H1 (cell line): ENCODE results near the gene DAPK1. TPM values are rescaled to one million over a fixed set of nuclear protein-coding genes. Genes with fewer than 3 reads are reported as not detected.
A peak's percentile ranks its signal among the peaks of the same experiment; 100 is the strongest.

Experiments
- CTCF ChIA-PET: fragments of 300-600 bp; sonication (Branson Sonifier 250); formaldehyde crosslinking; loops from one replicate; lab custom pipeline; 2021; ENCODE audit not compliant: partially characterized antibody; lab: Charles Lee
- POLR2A ChIA-PET: fragments of 300-600 bp; sonication (Branson Sonifier 250); formaldehyde crosslinking; loops from one replicate; lab custom pipeline; 2021; ENCODE audit warnings: inconsistent platforms; ENCODE audit not compliant: partially characterized antibody; lab: Charles Lee
- DNase-seq, 2 experiments: peaks; one replicate each; pipeline versions ENCODE4 v3.0.0 to v3.0.0-alpha.2; 2010 to 2022; ENCODE audit warnings: low spot score in 2 of 2, low read depth in 1 of 2, mixed read lengths in 1 of 2
- FAIRE-seq: peaks from 2 replicates; lab custom pipeline; 2011; peaks lifted over from hg19 to GRCh38; lab: Jason Lieb, UNC
- H2AFZ ChIP-seq: 2 replicates; pipeline ENCODE4 v1.8.1; 2012; ENCODE audit warnings: low read length, inconsistent platforms
- H2AK5ac ChIP-seq: 2 replicates; pipeline ENCODE4 v1.6.1; 2013; ENCODE audit warnings: low read depth, low read length
- H2BK120ac ChIP-seq: replicated peaks from 2 replicates; pipeline ENCODE3; 2013; ENCODE audit warnings: low read depth, low read length, inconsistent platforms
- H2BK12ac ChIP-seq: 2 replicates; pipeline ENCODE4 v1.6.1; 2013; ENCODE audit warnings: low read depth, low read length
- H2BK15ac ChIP-seq: 2 replicates; pipeline ENCODE4 v1.6.1; 2013; ENCODE audit warnings: low read length
- H2BK20ac ChIP-seq: 2 replicates; pipeline ENCODE4 v1.6.1; 2013; ENCODE audit warnings: low read length
- H2BK5ac ChIP-seq: 2 replicates; pipeline ENCODE4 v1.6.1; 2013; ENCODE audit warnings: low read depth, low read length
- H3K14ac ChIP-seq: 2 replicates; pipeline ENCODE4 v1.6.1; 2013; ENCODE audit warnings: inconsistent platforms; ENCODE audit not compliant: insufficient read length
- H3K18ac ChIP-seq: 2 replicates; pipeline ENCODE4 v1.6.1; 2013; ENCODE audit warnings: low read length; ENCODE audit errors: extremely low read depth
- H3K23ac ChIP-seq: 2 replicates; pipeline ENCODE4 v1.6.1; 2013; ENCODE audit warnings: inconsistent platforms; ENCODE audit not compliant: insufficient read length
- H3K23me2 ChIP-seq: 2 replicates; pipeline ENCODE4 v1.6.1; 2013; ENCODE audit warnings: low read depth, low read length
- H3K27ac ChIP-seq: 2 replicates; pipeline ENCODE4 v1.6.1; 2011; ENCODE audit warnings: low read depth, low read length, inconsistent platforms
- H3K27me3 ChIP-seq, 4 experiments: replicated peaks in 1 of 4; 1 replicate in 1 of 4; 2 replicates in 3 of 4; pipeline versions ENCODE4 v1.6.1 to v1.8.1; 2011 to 2013; ENCODE audit warnings: low read length in 3 of 4, mild to moderate bottlenecking in 3 of 4, inconsistent platforms in 2 of 4, mixed read lengths in 2 of 4, moderate library complexity in 1 of 4; ENCODE audit not compliant: control insufficient read depth in 3 of 4, insufficient read depth in 3 of 4; ENCODE audit errors: extremely low read depth in 1 of 4
- H3K36me3 ChIP-seq, 4 experiments: 2 replicates each; pipeline versions ENCODE4 v1.6.1 to v1.8.1; 2011 to 2013; ENCODE audit warnings: mild to moderate bottlenecking in 4 of 4, low read length in 3 of 4, moderate library complexity in 2 of 4, control low read depth in 1 of 4, inconsistent platforms in 1 of 4; ENCODE audit not compliant: insufficient read depth in 4 of 4, control insufficient read depth in 2 of 4
- H3K4ac ChIP-seq: replicated peaks from 2 replicates; pipeline ENCODE3; 2013; ENCODE audit warnings: low read length, low read depth, mixed read lengths, inconsistent platforms; ENCODE audit not compliant: insufficient read length
- H3K4me1 ChIP-seq, 4 experiments: replicated peaks in 1 of 4; 1 replicate in 1 of 4; 2 replicates in 3 of 4; pipeline versions ENCODE4 v1.6.1 to v1.8.1; 2011 to 2013; ENCODE audit warnings: low read length in 3 of 4, inconsistent platforms in 2 of 4, mixed read lengths in 1 of 4; ENCODE audit not compliant: insufficient read depth in 4 of 4, control insufficient read depth in 3 of 4
- H3K4me2 ChIP-seq, 2 experiments: 2 replicates each; pipeline versions ENCODE4 v1.6.1 to v1.8.1; 2011 to 2013; ENCODE audit warnings: low read depth in 2 of 2, low read length in 2 of 2, control low read depth in 1 of 2, inconsistent platforms in 1 of 2, mild to moderate bottlenecking in 1 of 2; ENCODE audit not compliant: insufficient read depth in 1 of 2
- H3K4me3 ChIP-seq, 4 experiments: fragments of 200-600, 300-600 bp in 1 of 4; sonication (generic), shearing (Covaris generic), sonication (Bioruptor Twin) in 1 of 4; 2 replicates each; pipeline versions ENCODE4 v1.5.1 to v1.8.1; 2011 to 2016; ENCODE audit warnings: low read length in 4 of 4, low read depth in 3 of 4, control low read depth in 2 of 4, inconsistent platforms in 2 of 4, mild to moderate bottlenecking in 2 of 4, mixed read lengths in 1 of 4, moderate library complexity in 1 of 4; ENCODE audit not compliant: insufficient read depth in 2 of 4; ENCODE audit errors: extremely low read depth in 1 of 4
- H3K56ac ChIP-seq: replicated peaks from 2 replicates; pipeline ENCODE3; 2013; ENCODE audit warnings: low read depth, mild to moderate bottlenecking, mixed read lengths, low read length, inconsistent platforms; ENCODE audit not compliant: insufficient read length
- H3K79me1 ChIP-seq: 2 replicates; pipeline ENCODE4 v1.6.1; 2013; ENCODE audit warnings: low read depth, low read length, control low read depth
- H3K79me2 ChIP-seq, 2 experiments: 2 replicates each; pipeline versions ENCODE4 v1.6.1 to v1.8.1; 2012 to 2013; ENCODE audit warnings: low read length in 2 of 2, mild to moderate bottlenecking in 2 of 2, inconsistent platforms in 1 of 2; ENCODE audit not compliant: insufficient read depth in 2 of 2, control insufficient read depth in 1 of 2
- H3K9ac ChIP-seq, 4 experiments: replicated peaks in 1 of 4; 1 replicate in 1 of 4; 2 replicates in 3 of 4; pipeline versions ENCODE4 v1.6.1 to v1.8.1; 2011 to 2013; ENCODE audit warnings: low read depth in 3 of 4, low read length in 3 of 4, control low read depth in 2 of 4, mild to moderate bottlenecking in 2 of 4, moderate library complexity in 2 of 4, inconsistent platforms in 1 of 4; ENCODE audit errors: extremely low read depth in 1 of 4
- H3K9me3 ChIP-seq, 2 experiments: 2 replicates each; pipeline versions ENCODE4 v1.6.1 to v1.8.1; 2012 to 2013; ENCODE audit warnings: mild to moderate bottlenecking in 2 of 2, moderate library complexity in 2 of 2, control low read depth in 1 of 2, inconsistent platforms in 1 of 2, low read depth in 1 of 2, low read length in 1 of 2, mixed read lengths in 1 of 2; ENCODE audit not compliant: insufficient read depth in 2 of 2
- H4K20me1 ChIP-seq, 2 experiments: replicated peaks in 1 of 2; 2 replicates each; pipeline versions ENCODE3 to v1.8.1; 2011 to 2013; ENCODE audit warnings: inconsistent platforms in 2 of 2, low read length in 2 of 2, mild to moderate bottlenecking in 1 of 2; ENCODE audit not compliant: insufficient read depth in 2 of 2, control insufficient read depth in 1 of 2
- H4K5ac ChIP-seq: 2 replicates; pipeline ENCODE4 v1.6.1; 2013; ENCODE audit warnings: low read length, low read depth, mixed read lengths, inconsistent platforms; ENCODE audit not compliant: insufficient read length
- H4K8ac ChIP-seq: 2 replicates; pipeline ENCODE4 v1.8.0; 2013; ENCODE audit warnings: mild to moderate bottlenecking, moderate library complexity, low read length, inconsistent platforms; ENCODE audit not compliant: insufficient read depth; ENCODE audit errors: extremely low read depth
- H4K91ac ChIP-seq: replicated peaks from 2 replicates; pipeline ENCODE3; 2013; ENCODE audit warnings: low read length, mixed read lengths, inconsistent platforms; ENCODE audit not compliant: insufficient read length
- CBX5 ChIP-seq: fragments of 300-800, 300-1000 bp; sonication (generic); IDR thresholded peaks from 2 replicates; pipeline ENCODE4 v1.7.1; 2016; ENCODE audit warnings: antibody characterized with exemption, low read length, low read depth
- CHD1 ChIP-seq: IDR thresholded peaks from 2 replicates; pipeline ENCODE4 v1.6.1; 2012; ENCODE audit warnings: low read depth, low read length, improper control_type of control experiment
- CHD2 ChIP-seq: IDR thresholded peaks from 2 replicates; pipeline ENCODE4 v1.6.1; 2012; ENCODE audit warnings: low read length, improper control_type of control experiment
- EGR1 ChIP-seq: IDR thresholded peaks from 2 replicates; pipeline ENCODE4 v1.6.1; 2011; ENCODE audit warnings: low read depth, low read length, borderline replicate concordance
- EP300 ChIP-seq, 2 experiments: IDR thresholded peaks; 1 replicate in 1 of 2; 2 replicates in 1 of 2; pipeline ENCODE4 v1.6.1; 2011 to 2012; ENCODE audit warnings: low read depth in 2 of 2, low read length in 2 of 2, mild to moderate bottlenecking in 2 of 2, borderline replicate concordance in 1 of 2, inconsistent platforms in 1 of 2, moderate library complexity in 1 of 2
- HDAC6 ChIP-seq: IDR thresholded peaks from one replicate; pipeline ENCODE4 v1.7.1; 2012; ENCODE audit warnings: low read depth, mild to moderate bottlenecking, inconsistent platforms, low read length, moderate library complexity
- JUN ChIP-seq: IDR thresholded peaks from 2 replicates; pipeline ENCODE4 v1.6.1; 2011; ENCODE audit warnings: low read depth, mild to moderate bottlenecking, improper control_type of control experiment, low read length
- JUND ChIP-seq: IDR thresholded peaks from 2 replicates; pipeline ENCODE4 v1.6.1; 2011; ENCODE audit warnings: mild to moderate bottlenecking, improper control_type of control experiment, low read length
- KDM1A ChIP-seq: fragments of 200-600, 300-600 bp; sonication (generic); IDR thresholded peaks from 2 replicates; pipeline ENCODE4 v1.7.1; 2016; ENCODE audit warnings: mild to moderate bottlenecking, low read length, borderline replicate concordance
- NRF1 ChIP-seq: IDR thresholded peaks from 2 replicates; pipeline ENCODE4 v1.6.1; 2011; ENCODE audit warnings: mild to moderate bottlenecking, low read depth, low read length, improper control_type of control experiment
- SIN3A ChIP-seq, 2 experiments: IDR thresholded peaks in 1 of 2; conservative IDR thresholded peaks in 1 of 2; 2 replicates each; pipeline ENCODE4 v1.6.1; 2011 to 2012; ENCODE audit warnings: low read length in 2 of 2, improper control_type of control experiment in 1 of 2, low read depth in 1 of 2, mild to moderate bottlenecking in 1 of 2
- SIRT6 ChIP-seq: IDR thresholded peaks from one replicate; pipeline ENCODE4 v1.7.1; 2012; ENCODE audit warnings: low read length, inconsistent platforms
- SRF ChIP-seq: IDR thresholded peaks from 2 replicates; pipeline ENCODE4 v1.6.1; 2011; ENCODE audit warnings: mild to moderate bottlenecking, low read depth, low read length, moderate library complexity
- TAF1 ChIP-seq: IDR thresholded peaks from 2 replicates; pipeline ENCODE4 v1.6.1; 2011; ENCODE audit warnings: mild to moderate bottlenecking, low read depth, low read length
- WGBS, 2 experiments: shearing (Covaris generic) in 1 of 2; methylation state at CpG; one replicate each; pipeline versions ENCODE4 v1.1.6 to v1.1.7; 2013 to 2015; ENCODE audit warnings: low lambda C conversion rate in 2 of 2, mixed read lengths in 2 of 2, inconsistent platforms in 1 of 2, low coverage in 1 of 2, missing lambda C conversion rate in 1 of 2; ENCODE audit not compliant: insufficient replicate concordance in 2 of 2, insufficient coverage in 1 of 2, insufficient read length in 1 of 2; ENCODE audit errors: extremely low coverage in 1 of 2, missing lambda C conversion rate in 1 of 2; 5-methylcytosine and 5-hydroxymethylcytosine counted together
- polyA plus RNA-seq, 7 experiments: library from polyadenylated mRNA; depleted of rRNA in 3 of 7; stranded (reverse) in 5 of 7; unstranded in 2 of 7; fragments of >200 nt in 5 of 7; fragments of 200-250 nt in 2 of 7; gene quantifications; 1 replicate in 5 of 7; 2 replicates in 1 of 7; 4 replicates in 1 of 7; pipeline versions ENCODE4 v1.2.1 to v1.2.3, GENCODE V29; 2011 to 2013; ENCODE audit warnings: missing spikeins in 2 of 7, mixed read lengths in 2 of 7
- total RNA-seq: library from RNA; stranded (reverse); fragmentation: NEBNext Ultra II Directional; extraction: Animal tissue kit (Norgen Biotek cat#: 25700); gene quantifications from 2 replicates; pipeline ENCODE4 v1.2.1, GENCODE V29; 2021

DAPK1 gene
- total and polyA plus RNA-seq, 2 of the 8 experiments (the other 6 are each of a cell fraction or from before 2014, with no cell fraction given) = 62.4 to 131 TPM

DNA sequence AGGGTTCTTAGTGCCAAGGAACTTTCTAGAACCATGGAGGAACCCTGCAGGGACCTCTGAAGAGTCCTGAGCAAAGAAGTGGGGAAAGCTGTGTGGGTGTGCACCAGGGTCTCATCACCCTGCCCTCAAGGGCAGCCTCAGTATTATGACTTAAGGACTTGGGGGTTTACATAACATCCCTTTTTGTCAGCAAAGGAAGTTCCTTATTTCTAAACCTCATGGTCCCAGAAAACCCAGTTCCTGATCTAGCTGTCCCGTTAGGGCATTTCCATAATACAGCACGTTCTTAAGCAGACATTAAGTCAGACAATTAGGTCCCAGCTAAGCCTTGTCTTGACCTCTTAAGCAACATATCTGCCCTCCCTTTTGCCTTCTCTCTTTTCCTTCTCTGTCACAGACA, 57.3 kb downstream of the DAPK1 start:
- H3K36me3 ChIP-seq = peaks cover 0 to 2% (median 0%) of the 10 kb centered on the region in 4 experiments; a peak in 1 of 8 replicates
- TF ChIP-seq JUN (no peak), KDM1A (no peak), CHD2 (no peak), SRF (no peak), HDAC6 (no peak), SIRT6 (no peak), EGR1 (no peak), JUND (no peak), TAF1 (no peak), CBX5 (no peak), SIN3A (conservative IDR thresholded peaks at IDR 0.05 in 1 of 2, IDR thresholded peaks at IDR 0.05 in 1 of 2; ENCODE audit: low read depth in 1 of 2, low read length in 2 of 2) (no peak), CHD1 (no peak), NRF1 (no peak), EP300 (IDR thresholded peaks at IDR 0.05; ENCODE audit: borderline replicate concordance in 1 of 2, low read depth in 2 of 2, low read length in 2 of 2) (no peak)
- no peak overlapping the region for H3K27ac ChIP-seq
- no peak overlapping the region for H4K91ac ChIP-seq
- no peaks in the 10 kb centered on the region for H3K27me3 ChIP-seq
- H3K4ac ChIP-seq = no peak overlapping the region
- no peak overlapping the region for H2BK20ac ChIP-seq
- FAIRE-seq (no peak), DNase-seq (peak in 1 of 2 experiments; percentile 30)
- no peak overlapping the region for H2BK15ac ChIP-seq
- no peak overlapping the region for H2AFZ ChIP-seq
- CTCF ChIA-PET = interaction anchor here (0.7 to 1.0 kb wide), 2 partner anchors 12 to 58 kb away, joined by 3 read pairs; partner anchors contain the start of gene DAPK1
- no peak overlapping the region for H3K14ac ChIP-seq
- no peak overlapping the region for H3K18ac ChIP-seq
- no peak overlapping the region for H4K8ac ChIP-seq
- H3K9ac ChIP-seq = no peak overlapping the region
- peaks cover 6 to 19% of the 10 kb centered on the region in 2 experiments for H4K20me1 ChIP-seq
- H3K9me3 ChIP-seq = no peaks in the 10 kb centered on the region
- H2AK5ac ChIP-seq = no peak overlapping the region
- H3K23me2 ChIP-seq = no peaks in the 10 kb centered on the region
- no peak overlapping the region for H3K4me3 ChIP-seq
- peaks cover 0 to 76% of the 10 kb centered on the region in 2 experiments; a peak in 3 of 4 replicates for H3K79me2 ChIP-seq
- 89% methylated on average over 2 of the region's 2 CpGs; no CpG with 5 or more reads in 1 of the 2 experiments for WGBS, 2 experiments
- no peak overlapping the region for H3K4me2 ChIP-seq
- H4K5ac ChIP-seq = no peak overlapping the region
- no peak overlapping the region for H2BK12ac ChIP-seq
- H3K56ac ChIP-seq = no peak overlapping the region
- peaks cover 12% of the 10 kb centered on the region; the same call in 1 of the 2 replicates for H3K79me1 ChIP-seq
- peaks cover 0 to 3% (median 0%) of the 10 kb centered on the region in 4 experiments; a peak in 2 of 7 replicates for H3K4me1 ChIP-seq
- POLR2A ChIA-PET = interaction anchor here (1.0 kb wide), 1 partner anchor 132 kb away, joined by 3 read pairs; no protein-coding TSS in a partner anchor
- H3K23ac ChIP-seq = no peak overlapping the region
- H2BK5ac ChIP-seq = no peak overlapping the region
- no peak overlapping the region for H2BK120ac ChIP-seq
